PC-3 (cell line): ENCODE data around the gene IRX5. TPM values are rescaled to one million over a fixed set of nuclear protein-coding genes. Genes with fewer than 3 reads are reported as not detected.

Experiments
- ATAC-seq: fragments of 200-7000 bp; cut with Tn5 transposase; 2 replicates; pipeline ENCODE4 v1.9.1; 2020; ENCODE audit warnings: mild to moderate bottlenecking, moderate library complexity
- Bru-seq: library from RNA; stranded (reverse); fragments of 400-500 nt; gene quantifications from one replicate; lab custom pipeline; 2021; lab: Mats Ljungman, UMichigan
- BruChase-seq, 2 experiments: library from RNA; stranded (reverse); fragments of 400-500 nt; gene quantifications; one replicate each; lab custom pipeline; 2021; lab: Mats Ljungman, UMichigan
- BruUV-seq: library from RNA; stranded (reverse); fragments of 400-500 nt; replicated peaks from 2 replicates; lab custom pipeline; 2021; lab: Mats Ljungman, UMichigan
- CTCF ChIA-PET: fragments of 300-600 bp; sonication (Branson Sonifier 250); formaldehyde crosslinking; loops from one replicate; lab custom pipeline; 2022; ENCODE audit warnings: antibody characterized with exemption; lab: Charles Lee
- POLR2A ChIA-PET: fragments of 300-600 bp; sonication (Branson Sonifier 250); formaldehyde crosslinking; loops from one replicate; lab custom pipeline; 2022; ENCODE audit warnings: antibody characterized with exemption; ENCODE audit not compliant: unreplicated experiment; lab: Charles Lee
- DNase-seq: peaks from one replicate; pipeline ENCODE4 v3.0.0-alpha.2; 2015
- H2AFZ ChIP-seq: fragments of 300-600 bp; sonication (generic); 2 replicates; pipeline ENCODE4 v1.6.0; 2016; ENCODE audit warnings: antibody characterized with exemption, low read length
- H3F3A ChIP-seq: fragments of 300-600 bp; sonication (generic); one replicate; pipeline ENCODE4 v1.6.0; 2017; ENCODE audit warnings: antibody characterized with exemption, low read length, control low read depth, mild to moderate bottlenecking; ENCODE audit not compliant: unreplicated experiment
- H3K27ac ChIP-seq: fragments of 300-600 bp; sonication (generic); 2 replicates; pipeline ENCODE4 v1.5.1; 2016; ENCODE audit warnings: mild to moderate bottlenecking, low read length
- H3K27me3 ChIP-seq: fragments of 300-600 bp; sonication (generic); 2 replicates; pipeline ENCODE4 v1.6.1; 2016; ENCODE audit warnings: low read length, mixed read lengths
- H3K36me3 ChIP-seq: fragments of 300-600 bp; sonication (generic); 2 replicates; pipeline ENCODE4 v1.6.1; 2016; ENCODE audit warnings: low read depth, mixed run types, low read length, mixed read lengths
- H3K4me1 ChIP-seq: fragments of 300-600 bp; sonication (generic); 2 replicates; pipeline ENCODE4 v1.5.1; 2016; ENCODE audit warnings: low read length; ENCODE audit not compliant: insufficient read depth
- H3K4me2 ChIP-seq: fragments of 300-600 bp; sonication (generic); 2 replicates; pipeline ENCODE4 v1.6.0; 2016; ENCODE audit warnings: low read length
- H3K4me3 ChIP-seq: fragments of 300-600 bp; sonication (generic); 2 replicates; pipeline ENCODE4 v1.5.1; 2016; ENCODE audit warnings: mild to moderate bottlenecking, low read length, mixed read lengths
- H3K79me2 ChIP-seq: fragments of 300-600 bp; sonication (generic); 2 replicates; pipeline ENCODE4 v1.6.1; 2017; ENCODE audit warnings: low read length, mixed read lengths
- H3K9ac ChIP-seq: fragments of 300-600 bp; sonication (generic); 2 replicates; pipeline ENCODE4 v1.6.0; 2016; ENCODE audit warnings: mild to moderate bottlenecking, low read length
- H3K9me2 ChIP-seq: fragments of 300-600 bp; sonication (generic); replicated peaks from 2 replicates; pipeline ENCODE4 v1.6.1; 2016; ENCODE audit warnings: mixed run types, low read length, mixed read lengths
- H3K9me3 ChIP-seq: fragments of 300-600 bp; sonication (generic); 2 replicates; pipeline ENCODE4 v1.6.1; 2016; ENCODE audit warnings: low read length, mixed read lengths
- H4K20me1 ChIP-seq: fragments of 300-600 bp; sonication (generic); 2 replicates; pipeline ENCODE4 v1.6.1; 2016; ENCODE audit warnings: low read length, mixed read lengths
- EZH2 ChIP-seq: fragments of 300-600 bp; sonication (generic); IDR thresholded peaks from one replicate; pipeline ENCODE4 v1.6.1; 2017; ENCODE audit warnings: antibody characterized with exemption, mild to moderate bottlenecking, low read length; ENCODE audit not compliant: unreplicated experiment
- EZH2phosphoT487 ChIP-seq: fragments of 300-600 bp; sonication (generic); IDR thresholded peaks from 2 replicates; pipeline ENCODE4 v1.6.1; 2018; ENCODE audit warnings: mild to moderate bottlenecking, antibody characterized with exemption, low read length, borderline replicate concordance
- intact Hi-C: fragments of 100-400 bp; cut with micrococcal nuclease; formaldehyde crosslinking; loops from 2 replicates; pipeline ENCODE4 v1.9.0; 2023
- long read RNA-seq: library from polyadenylated mRNA; unstranded; transcript quantifications from one replicate; pipeline ENCODE4 v2.0.0, GENCODE V29; 2021; ENCODE audit not compliant: unreplicated experiment
- total RNA-seq: library from RNA; depleted of rRNA; stranded (reverse); fragments of >200 nt; gene quantifications from 2 replicates; pipeline ENCODE4 v1.2.3, GENCODE V29; 2014; rRNA removed
- TF ChIP-seq, protein P1 (sequence below): fragments of 300-600 bp; sonication (generic); conservative IDR thresholded peaks from 2 replicates; pipeline ENCODE4 v1.5.1; 2017; ENCODE audit warnings: antibody characterized with exemption, low read depth, mild to moderate bottlenecking, low read length

The IRX5 gene
- total RNA-seq (0.22 TPM in 1 of 2 replicates, not detected in the other), Bru-seq, nascent RNA (not detected), BruChase-seq, experiment 1, labeled RNA remaining after a 6-hour chase (percentile 13 among the genes with signal in this experiment), BruChase-seq, experiment 2, labeled RNA remaining after a 2-hour chase (not detected)
- long read RNA-seq: 0 reads

- ChIA-PET POLR2A (no interaction called here), CTCF (no interaction called here)
- H3K36me3 ChIP-seq: no peaks in the 10 kb centered on the region
- H3K4me2 ChIP-seq: peak within 1 kb of the TSS; percentile 70
- peak; percentile 12 for DNase-seq
- H3K9ac ChIP-seq: no peak within 1 kb of the TSS
- no TSS peak for BruUV-seq
- H3F3A ChIP-seq: no peaks in the 10 kb centered on the region
- peak within 1 kb of the TSS; percentile 68; the same call in 1 of the 2 replicates for H2AFZ ChIP-seq
- 0 out of 2 replicates have a peak, but pooled peaks cover 9% of the 10 kb centered on the region for H3K4me1 ChIP-seq
- no peaks in the 10 kb centered on the region for H3K79me2 ChIP-seq
- H3K9me2 ChIP-seq: no peaks in the 10 kb centered on the region
- TF ChIP-seq, protein P1, sequence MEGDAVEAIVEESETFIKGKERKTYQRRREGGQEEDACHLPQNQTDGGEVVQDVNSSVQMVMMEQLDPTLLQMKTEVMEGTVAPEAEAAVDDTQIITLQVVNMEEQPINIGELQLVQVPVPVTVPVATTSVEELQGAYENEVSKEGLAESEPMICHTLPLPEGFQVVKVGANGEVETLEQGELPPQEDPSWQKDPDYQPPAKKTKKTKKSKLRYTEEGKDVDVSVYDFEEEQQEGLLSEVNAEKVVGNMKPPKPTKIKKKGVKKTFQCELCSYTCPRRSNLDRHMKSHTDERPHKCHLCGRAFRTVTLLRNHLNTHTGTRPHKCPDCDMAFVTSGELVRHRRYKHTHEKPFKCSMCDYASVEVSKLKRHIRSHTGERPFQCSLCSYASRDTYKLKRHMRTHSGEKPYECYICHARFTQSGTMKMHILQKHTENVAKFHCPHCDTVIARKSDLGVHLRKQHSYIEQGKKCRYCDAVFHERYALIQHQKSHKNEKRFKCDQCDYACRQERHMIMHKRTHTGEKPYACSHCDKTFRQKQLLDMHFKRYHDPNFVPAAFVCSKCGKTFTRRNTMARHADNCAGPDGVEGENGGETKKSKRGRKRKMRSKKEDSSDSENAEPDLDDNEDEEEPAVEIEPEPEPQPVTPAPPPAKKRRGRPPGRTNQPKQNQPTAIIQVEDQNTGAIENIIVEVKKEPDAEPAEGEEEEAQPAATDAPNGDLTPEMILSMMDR: no peak
- no peak for TF ChIP-seq EZH2
- no peak for TF ChIP-seq EZH2phosphoT487
- peaks cover 81% of the 10 kb centered on the region for H3K27me3 ChIP-seq
- ATAC-seq: peak; percentile 42; the same call in 1 of the 2 replicates
- no peaks in the 10 kb centered on the region for H4K20me1 ChIP-seq
- intact Hi-C loops: no loop called here
- H3K27ac ChIP-seq: no peak within 1 kb of the TSS
- H3K4me3 ChIP-seq: peak within 1 kb of the TSS; percentile 52
- no peaks in the 10 kb centered on the region for H3K9me3 ChIP-seq
Measured at GRCh38 chr16:54930005-54930868, at the start of gene IRX5. TSS of gene IRX5 (plus strand) at chr16:54930865. CDS start at chr16:54931199, 334 bp downstream.

- H3K4me3 ChIP-seq: no peak overlapping the region
- intact Hi-C loops: no loop called here
- DNase-seq (no peak), ATAC-seq (no peak)
- H4K20me1 ChIP-seq: no peaks in the 10 kb centered on the region
- no peak overlapping the region for H2AFZ ChIP-seq
- no peaks in the 10 kb centered on the region for H3K4me1 ChIP-seq
- no peaks in the 10 kb centered on the region for H3K79me2 ChIP-seq
- POLR2A ChIA-PET: no interaction called here
- BruUV-seq: no TSS peak
- H3K27me3 ChIP-seq: no peaks in the 10 kb centered on the region
- no peaks in the 10 kb centered on the region for H3F3A ChIP-seq
- no peaks in the 10 kb centered on the region for H3K9me3 ChIP-seq
- CTCF ChIA-PET: no interaction called here
- no peak overlapping the region for H3K4me2 ChIP-seq
- H3K36me3 ChIP-seq: no peaks in the 10 kb centered on the region
- no peak overlapping the region for H3K9ac ChIP-seq
- no peaks in the 10 kb centered on the region for H3K9me2 ChIP-seq
- H3K27ac ChIP-seq: no peak overlapping the region
- no peak for TF ChIP-seq EZH2phosphoT487
- TF ChIP-seq, protein P1: no peak
- no peak for TF ChIP-seq EZH2
Measured at GRCh38 chr16:54882556-54882955, 48.1 kb upstream of the IRX5 start.
